EL (cell line): ENCODE data around the gene FILIP1.

ENCODE experiments used
- DNase-seq: peaks from one replicate; pipeline ENCODE4 v3.0.0-alpha.2; 2016

FILIP1 gene

GRCh38 chr6:75374961-75375400, 118.6 kb downstream of the FILIP1 start:
- DNase-seq, result no peak

- no peak for DNase-seq
Observed at GRCh38 chr6:75372884-75373283, 120.7 kb downstream of the FILIP1 start.

- DNase-seq, result no peak
Observed at GRCh38 chr6:75370011-75370410, 123.6 kb downstream of the FILIP1 start.

- no peak for DNase-seq
Observed at GRCh38 chr6:75368864-75369402, 124.7 kb downstream of the FILIP1 start.

GRCh38 chr6:75368151-75368779, 125.3 kb downstream of the FILIP1 start:
- DNase-seq, result peak; percentile 13

- no peak for DNase-seq
Observed at GRCh38 chr6:75363304-75363703, 130.3 kb downstream of the FILIP1 start.

- no peak for DNase-seq
Observed at GRCh38 chr6:75353644-75354043, 140.0 kb downstream of the FILIP1 start.

- no peak for DNase-seq
Observed at GRCh38 chr6:75351570-75351969, 142.0 kb downstream of the FILIP1 start.

GRCh38 chr6:75350808-75351207, 142.8 kb downstream of the FILIP1 start:
- no peak for DNase-seq

- no peak for DNase-seq
Observed at GRCh38 chr6:75350156-75350555, 143.4 kb downstream of the FILIP1 start.

GRCh38 chr6:75349262-75349984, 144.2 kb downstream of the FILIP1 start:
- DNase-seq, result peak; percentile 43

GRCh38 chr6:75348882-75349261, 144.7 kb downstream of the FILIP1 start:
- no peak for DNase-seq

- no peak for DNase-seq
Observed at GRCh38 chr6:75347898-75348610, 145.5 kb downstream of the FILIP1 start.

- no peak for DNase-seq
Observed at GRCh38 chr6:75345413-75345812, 148.2 kb downstream of the FILIP1 start.

GRCh38 chr6:75344455-75344854, 149.1 kb downstream of the FILIP1 start:
- no peak for DNase-seq

- no peak for DNase-seq
Observed at GRCh38 chr6:75344021-75344420, 149.6 kb downstream of the FILIP1 start.

GRCh38 chr6:75337835-75338580, 155.6 kb downstream of the FILIP1 start:
- DNase-seq, result peak; percentile 44

- DNase-seq, result peak; percentile 65
Observed at GRCh38 chr6:75334266-75335040, 159.1 kb downstream of the FILIP1 start.

- DNase-seq, result no peak
Observed at GRCh38 chr6:75333676-75334200, 159.9 kb downstream of the FILIP1 start.

- DNase-seq, result peak; percentile 83
Observed at GRCh38 chr6:75331151-75331550, 162.4 kb downstream of the FILIP1 start.

- DNase-seq, result no peak
Observed at GRCh38 chr6:75329703-75330102, 163.9 kb downstream of the FILIP1 start.

- DNase-seq, result no peak
Observed at GRCh38 chr6:75327807-75328206, 165.8 kb downstream of the FILIP1 start.
